Natural killer cell (primary cell): Measurements from ENCODE around the gene SMAD1. TPM values are rescaled to one million over a fixed set of nuclear protein-coding genes. Genes with fewer than 3 reads are reported as not detected.

Experiments
- ATAC-seq, 3 donors: fragments of 150-1000 bp in 2 of 3; fragments of 200-7000 bp in 1 of 3; cut with Tn5 transposase; 1 replicate in 1 of 3; 2 replicates in 2 of 3; pipeline ENCODE4 v1.10.0; 2021; ENCODE audit warnings: mild to moderate bottlenecking in 2 of 3, moderate library complexity in 2 of 3
- DNase-seq, 2 donors: peaks; one replicate each; pipeline versions ENCODE4 v3.0.0 to v3.0.0-alpha.2; 2013 to 2021; ENCODE audit warnings: mixed read lengths in 1 of 2
- H3K27ac ChIP-seq: one replicate; pipeline ENCODE4 v1.5.1; 2013; ENCODE audit warnings: mild to moderate bottlenecking, low read length
- H3K27me3 ChIP-seq: one replicate; pipeline ENCODE4 v1.6.1; 2013; ENCODE audit warnings: low read length; ENCODE audit not compliant: control insufficient read depth, insufficient read depth
- H3K36me3 ChIP-seq: one replicate; pipeline ENCODE4 v1.6.1; 2013; ENCODE audit warnings: low read length; ENCODE audit not compliant: control insufficient read depth, insufficient read depth
- H3K4me1 ChIP-seq: one replicate; pipeline ENCODE4 v1.6.1; 2013; ENCODE audit warnings: low read length; ENCODE audit not compliant: control insufficient read depth, insufficient read depth
- H3K4me3 ChIP-seq: one replicate; pipeline ENCODE4 v1.5.1; 2013; ENCODE audit warnings: low read length
- H3K9me3 ChIP-seq: one replicate; pipeline ENCODE4 v1.6.1; 2013; ENCODE audit warnings: low read length; ENCODE audit not compliant: control insufficient read depth, insufficient read depth
- H3K27ac Mint-ChIP-seq, 2 donors: one replicate each; pipeline ENCODE4 v1.8.0; 2022; ENCODE audit warnings: mild to moderate bottlenecking in 2 of 2, mixed read lengths in 2 of 2, moderate library complexity in 1 of 2
- H3K27me3 Mint-ChIP-seq, 2 donors: one replicate each; pipeline ENCODE4 v1.8.0; 2022; ENCODE audit warnings: low read depth in 2 of 2, mixed read lengths in 2 of 2
- H3K36me3 Mint-ChIP-seq: one replicate; pipeline ENCODE4 v1.8.0; 2022; ENCODE audit warnings: mixed read lengths
- H3K4me1 Mint-ChIP-seq, 2 donors: one replicate each; pipeline ENCODE4 v1.8.0; 2022; ENCODE audit warnings: mixed read lengths in 2 of 2
- H3K4me3 Mint-ChIP-seq: one replicate; pipeline ENCODE4 v1.8.0; 2022; ENCODE audit warnings: mild to moderate bottlenecking, moderate library complexity, mixed read lengths
- H3K9me3 Mint-ChIP-seq, 2 donors: one replicate each; pipeline ENCODE4 v1.8.0; 2022; ENCODE audit warnings: mixed read lengths in 2 of 2
- WGBS: methylation state at CpG from one replicate; pipeline ENCODE4 v1.1.7; 2013; ENCODE audit warnings: missing lambda C conversion rate; ENCODE audit not compliant: insufficient coverage; 5-methylcytosine and 5-hydroxymethylcytosine counted together
- intact Hi-C: fragments of 100-400 bp; cut with micrococcal nuclease; formaldehyde crosslinking; loops from one replicate; pipeline ENCODE4 v1.14.2; 2022
- total RNA-seq, 4 donors: library from RNA; stranded (reverse); fragments of 120-200 nt in 1 of 4; gene quantifications; one replicate each; pipeline versions ENCODE4 v1.2.3 to v1.2.4, GENCODE V29; 2013 to 2022
- TF ChIP-seq, protein P1 (sequence below): fragments of 200-600 bp; IDR thresholded peaks from one replicate; pipeline ENCODE4 v1.8.0; 2022; ENCODE audit warnings: antibody characterized with exemption

SMAD1 gene
- total RNA-seq, 3 donors from 2014 or later (not counting 1 experiment from before 2014, with no cell fraction given), result 2.2 to 12.8 (median 9.9) TPM

- H3K36me3 Mint-ChIP-seq, result no peaks in the 10 kb centered on the region
- peaks cover 20 to 27% of the 10 kb centered on the region in 2 donors for H3K27me3 Mint-ChIP-seq
Measured at GRCh38 chr4:145481942-145482208, 222 bp downstream of the SMAD1 start.

GRCh38 chr4:145482209-145483037 lies 770 bp downstream of the SMAD1 start:
- Mint-ChIP-seq H3K27ac (no peak overlapping the region), H3K9me3 (no peaks in the 10 kb centered on the region), H3K36me3 (no peaks in the 10 kb centered on the region), H3K4me3 (no peak overlapping the region), H3K27me3 (peaks cover 17 to 27% of the 10 kb centered on the region in 2 donors), H3K4me1 (peaks cover 9 to 15% of the 10 kb centered on the region in 2 donors)
- Histone ChIP-seq H3K36me3 (no peaks in the 10 kb centered on the region), H3K27me3 (no peaks in the 10 kb centered on the region), H3K9me3 (no peaks in the 10 kb centered on the region), H3K27ac (no peak overlapping the region), H3K4me1 (no peaks in the 10 kb centered on the region), H3K4me3 (peak overlapping the region; percentile 30)
- WGBS, result under 1% methylated on average over 72 of the region's 73 CpGs
- peak; percentile 29 to 34 for DNase-seq
- intact Hi-C loops, result loop anchor here (5.0 kb wide), 2 partner anchors 75 to 135 kb away; partner anchors contain the start of gene MMAA
- ATAC-seq, result peak; percentile 46
- TF ChIP-seq, protein P1, sequence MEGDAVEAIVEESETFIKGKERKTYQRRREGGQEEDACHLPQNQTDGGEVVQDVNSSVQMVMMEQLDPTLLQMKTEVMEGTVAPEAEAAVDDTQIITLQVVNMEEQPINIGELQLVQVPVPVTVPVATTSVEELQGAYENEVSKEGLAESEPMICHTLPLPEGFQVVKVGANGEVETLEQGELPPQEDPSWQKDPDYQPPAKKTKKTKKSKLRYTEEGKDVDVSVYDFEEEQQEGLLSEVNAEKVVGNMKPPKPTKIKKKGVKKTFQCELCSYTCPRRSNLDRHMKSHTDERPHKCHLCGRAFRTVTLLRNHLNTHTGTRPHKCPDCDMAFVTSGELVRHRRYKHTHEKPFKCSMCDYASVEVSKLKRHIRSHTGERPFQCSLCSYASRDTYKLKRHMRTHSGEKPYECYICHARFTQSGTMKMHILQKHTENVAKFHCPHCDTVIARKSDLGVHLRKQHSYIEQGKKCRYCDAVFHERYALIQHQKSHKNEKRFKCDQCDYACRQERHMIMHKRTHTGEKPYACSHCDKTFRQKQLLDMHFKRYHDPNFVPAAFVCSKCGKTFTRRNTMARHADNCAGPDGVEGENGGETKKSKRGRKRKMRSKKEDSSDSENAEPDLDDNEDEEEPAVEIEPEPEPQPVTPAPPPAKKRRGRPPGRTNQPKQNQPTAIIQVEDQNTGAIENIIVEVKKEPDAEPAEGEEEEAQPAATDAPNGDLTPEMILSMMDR, result no peak

More at GRCh38 chr4:145481942-145482208, 222 bp downstream of the SMAD1 start:
- TF ChIP-seq, protein P1, result no peak
- intact Hi-C loops, result loop anchor here (5.0 kb wide), 2 partner anchors 75 to 135 kb away; partner anchors contain the start of gene MMAA
- H3K4me3 ChIP-seq, result peak overlapping the region; percentile 30
- WGBS, result under 1% methylated on average over 42 of the region's 42 CpGs
- no peaks in the 10 kb centered on the region for H3K36me3 ChIP-seq
- ATAC-seq, result peak; percentile 35 to 60 (median 45)
- Mint-ChIP-seq H3K9me3 (no peaks in the 10 kb centered on the region), H3K4me3 (peak overlapping the region; percentile 88), H3K4me1 (peaks cover 9 to 12% of the 10 kb centered on the region in 2 donors), H3K27ac (no peak overlapping the region)
- H3K27me3 ChIP-seq, result no peaks in the 10 kb centered on the region
- H3K9me3 ChIP-seq, result no peaks in the 10 kb centered on the region
- DNase-seq, result peak; percentile 16 to 21
- H3K4me1 ChIP-seq, result no peaks in the 10 kb centered on the region
- H3K27ac ChIP-seq, result no peak overlapping the region

- peaks cover 16 to 24% of the 10 kb centered on the region in 2 donors for H3K27me3 Mint-ChIP-seq
- 75% methylated on average over 1 of the region's 3 CpGs for WGBS
- H3K4me1 Mint-ChIP-seq, result peaks cover 9 to 17% of the 10 kb centered on the region in 2 donors
- H3K9me3 Mint-ChIP-seq, result no peaks in the 10 kb centered on the region
- H3K27me3 ChIP-seq, result no peaks in the 10 kb centered on the region
- TF ChIP-seq, protein P1, result no peak
- H3K4me3 ChIP-seq, result no peak overlapping the region
- H3K4me1 ChIP-seq, result no peaks in the 10 kb centered on the region
- no peak overlapping the region for H3K27ac Mint-ChIP-seq
- no peaks in the 10 kb centered on the region for H3K36me3 ChIP-seq
- H3K27ac ChIP-seq, result no peak overlapping the region
- no peaks in the 10 kb centered on the region for H3K9me3 ChIP-seq
- intact Hi-C loops, result loop anchor here (5.0 kb wide), 2 partner anchors 74 to 134 kb away; partner anchors contain the start of gene MMAA
- no peak overlapping the region for H3K4me3 Mint-ChIP-seq
- H3K36me3 Mint-ChIP-seq, result no peaks in the 10 kb centered on the region
- ATAC-seq (no peak), DNase-seq (no peak)
Measured at GRCh38 chr4:145483514-145483913, 1.9 kb downstream of the SMAD1 start.
